Immature natural killer cell (primary cell): Measurements from ENCODE around the gene PTPRR. TPM values are rescaled to one million over a fixed set of nuclear protein-coding genes. Genes with fewer than 3 reads are reported as not detected.
"Not testable (repeated sequence)": the region's sequence is repeated elsewhere in the genome, so short reads cannot be mapped to it uniquely, and the experiment has no call there.

Experiments
- DNase-seq, 3 donors: peaks; one replicate each; pipeline ENCODE4 v3.0.0; 2022; ENCODE audit warnings: mixed read lengths in 1 of 3
- H3K27ac Mint-ChIP-seq, 6 donors: one replicate each; pipeline ENCODE4 v1.8.0; 2020; ENCODE audit warnings: mixed read lengths in 6 of 6, mild to moderate bottlenecking in 5 of 6, inconsistent platforms in 4 of 6, moderate library complexity in 3 of 6
- H3K27me3 Mint-ChIP-seq, 3 donors: one replicate each; pipeline ENCODE4 v1.8.0; 2020 to 2021; ENCODE audit warnings: low read depth in 3 of 3, mild to moderate bottlenecking in 3 of 3, mixed read lengths in 3 of 3, moderate library complexity in 3 of 3, inconsistent platforms in 1 of 3
- H3K36me3 Mint-ChIP-seq, 3 donors: one replicate each; pipeline ENCODE4 v1.8.0; 2020; ENCODE audit warnings: mixed read lengths in 3 of 3, inconsistent platforms in 2 of 3, mild to moderate bottlenecking in 2 of 3
- H3K4me1 Mint-ChIP-seq, 2 donors: one replicate each; pipeline ENCODE4 v1.8.0; 2020; ENCODE audit warnings: inconsistent platforms in 2 of 2, mild to moderate bottlenecking in 2 of 2, mixed read lengths in 2 of 2, moderate library complexity in 1 of 2
- H3K4me3 Mint-ChIP-seq, 5 donors: one replicate each; pipeline ENCODE4 v1.8.0; 2020; ENCODE audit warnings: mild to moderate bottlenecking in 5 of 5, mixed read lengths in 5 of 5, inconsistent platforms in 3 of 5, moderate library complexity in 3 of 5
- H3K9me3 Mint-ChIP-seq, 6 donors: one replicate each; pipeline ENCODE4 v1.8.0; 2020; ENCODE audit warnings: mild to moderate bottlenecking in 6 of 6, mixed read lengths in 6 of 6, inconsistent platforms in 4 of 6, moderate library complexity in 3 of 6
- polyA plus RNA-seq, 3 donors: library from polyadenylated mRNA; unstranded; fragments of 300-500 nt; fragmentation: Illumina TruSeq; gene quantifications; one replicate each; pipeline ENCODE4 v1.2.3, GENCODE V29; 2021

The PTPRR gene
- polyA plus RNA-seq, 3 donors from 2014 or later, result 2.7 to 7.8 (median 3.0) TPM

GRCh38 chr12:70822412-70822811 is 98.1 kb downstream of the PTPRR start:
- no peak for DNase-seq

GRCh38 chr12:70815971-70816391 is 104.6 kb downstream of the PTPRR start:
- Mint-ChIP-seq H3K27ac (no peak overlapping the region), H3K9me3 (peaks cover 0 to 4% (median under 1%) of the 10 kb centered on the region in 6 donors), H3K27me3 (peaks cover 0 to 6% (median 0%) of the 10 kb centered on the region in 3 donors), H3K36me3 (no peaks in the 10 kb centered on the region), H3K4me1 (no peaks in the 10 kb centered on the region), H3K4me3 (no peak overlapping the region)
- no peak for DNase-seq

More at GRCh38 chr12:70822412-70822811, 98.1 kb downstream of the PTPRR start:
- H3K4me1 Mint-ChIP-seq, result no peaks in the 10 kb centered on the region
- no peak overlapping the region for H3K4me3 Mint-ChIP-seq
- H3K27ac Mint-ChIP-seq, result no peak overlapping the region
- H3K27me3 Mint-ChIP-seq, result no peaks in the 10 kb centered on the region
- H3K36me3 Mint-ChIP-seq, result no peaks in the 10 kb centered on the region
- peaks cover 0 to 5% (median under 1%) of the 10 kb centered on the region in 6 donors for H3K9me3 Mint-ChIP-seq

GRCh38 chr12:70815056-70815455 is 105.5 kb downstream of the PTPRR start:
- H3K9me3 Mint-ChIP-seq, result peaks cover 0 to 4% (median under 1%) of the 10 kb centered on the region in 6 donors
- no peak overlapping the region for H3K27ac Mint-ChIP-seq
- H3K36me3 Mint-ChIP-seq, result no peaks in the 10 kb centered on the region
- no peak overlapping the region for H3K4me3 Mint-ChIP-seq
- peaks cover 0 to 6% (median 0%) of the 10 kb centered on the region in 3 donors for H3K27me3 Mint-ChIP-seq
- no peak for DNase-seq
- H3K4me1 Mint-ChIP-seq, result no peaks in the 10 kb centered on the region

DNA sequence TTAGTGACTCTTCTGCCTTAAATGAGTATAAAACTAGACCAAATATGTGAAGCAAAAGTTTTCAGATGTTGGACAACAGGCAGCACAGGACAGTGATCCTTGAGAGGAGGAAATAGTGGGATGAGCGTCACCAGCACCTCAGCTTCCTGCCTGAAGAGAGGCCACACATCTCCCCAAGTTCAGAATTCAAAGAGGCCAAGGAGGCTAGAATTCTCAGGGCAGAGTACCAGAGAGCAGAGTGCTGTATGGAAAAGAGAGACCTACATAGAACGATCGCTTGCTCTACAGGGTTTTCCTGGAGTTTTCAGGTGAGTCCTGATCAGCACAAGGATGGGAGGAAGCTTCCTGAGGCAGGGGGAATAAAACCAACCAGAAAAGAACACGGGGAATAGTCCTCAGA is 107.0 kb downstream of the PTPRR start:
- DNase-seq, result no peak
- H3K27ac Mint-ChIP-seq, result no peak overlapping the region
- no peaks in the 10 kb centered on the region for H3K4me1 Mint-ChIP-seq
- peaks cover 0 to 4% (median 3%) of the 10 kb centered on the region in 6 donors for H3K9me3 Mint-ChIP-seq
- no peak overlapping the region for H3K4me3 Mint-ChIP-seq
- H3K36me3 Mint-ChIP-seq, result no peaks in the 10 kb centered on the region
- H3K27me3 Mint-ChIP-seq, result peaks cover 0 to 6% (median 0%) of the 10 kb centered on the region in 3 donors

GRCh38 chr12:70812136-70812535 is 108.4 kb downstream of the PTPRR start:
- Mint-ChIP-seq H3K27ac (no peak overlapping the region), H3K36me3 (no peaks in the 10 kb centered on the region), H3K9me3 (peaks cover 2 to 9% (median 5%) of the 10 kb centered on the region in 6 donors), H3K27me3 (peaks cover 0 to 9% (median 0%) of the 10 kb centered on the region in 3 donors), H3K4me3 (no peak overlapping the region), H3K4me1 (no peaks in the 10 kb centered on the region)
- DNase-seq, result no peak

GRCh38 chr12:70809887-70810286 is 110.7 kb downstream of the PTPRR start:
- no peaks in the 10 kb centered on the region for H3K36me3 Mint-ChIP-seq
- H3K27me3 Mint-ChIP-seq, result peaks cover 0 to 9% (median 0%) of the 10 kb centered on the region in 3 donors

GRCh38 chr12:70807993-70808392 is 112.5 kb downstream of the PTPRR start:
- DNase-seq, H3K4me3 Mint-ChIP-seq, H3K36me3 Mint-ChIP-seq, H3K4me1 Mint-ChIP-seq, H3K9me3 Mint-ChIP-seq, H3K27me3 Mint-ChIP-seq, H3K27ac Mint-ChIP-seq: not testable (repeated sequence)

More at GRCh38 chr12:70809887-70810286, 110.7 kb downstream of the PTPRR start:
- Mint-ChIP-seq H3K4me1 (no peaks in the 10 kb centered on the region), H3K27ac (no peak overlapping the region), H3K9me3 (peaks cover 2 to 9% (median 5%) of the 10 kb centered on the region in 6 donors), H3K4me3 (no peak overlapping the region)
- DNase-seq, result no peak

DNA sequence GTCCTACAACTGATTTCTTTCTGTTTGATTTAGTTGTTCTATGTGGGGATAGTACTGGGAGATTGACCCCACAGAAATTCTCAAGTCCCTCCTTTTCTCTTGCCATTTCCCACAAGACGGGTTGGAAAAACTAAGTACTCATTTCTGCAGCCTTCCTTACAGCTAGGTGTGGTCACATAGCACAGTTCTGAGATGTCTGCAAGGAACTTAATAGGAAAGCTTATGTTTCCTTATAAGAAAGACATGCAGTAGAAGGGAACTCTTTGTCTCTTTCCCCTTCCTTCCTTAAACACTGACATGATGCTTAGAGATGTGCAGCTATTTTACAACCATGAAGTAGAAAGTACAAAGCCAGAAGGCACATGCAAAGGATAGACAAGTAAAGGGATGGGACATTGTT is 113.7 kb downstream of the PTPRR start:
- Mint-ChIP-seq H3K4me1 (no peaks in the 10 kb centered on the region), H3K36me3 (no peaks in the 10 kb centered on the region), H3K27ac (no peak overlapping the region), H3K4me3 (no peak overlapping the region), H3K9me3 (peaks cover 0 to 9% (median 4%) of the 10 kb centered on the region in 6 donors), H3K27me3 (peaks cover 0 to 5% (median 1%) of the 10 kb centered on the region in 3 donors)
- no peak for DNase-seq

DNA sequence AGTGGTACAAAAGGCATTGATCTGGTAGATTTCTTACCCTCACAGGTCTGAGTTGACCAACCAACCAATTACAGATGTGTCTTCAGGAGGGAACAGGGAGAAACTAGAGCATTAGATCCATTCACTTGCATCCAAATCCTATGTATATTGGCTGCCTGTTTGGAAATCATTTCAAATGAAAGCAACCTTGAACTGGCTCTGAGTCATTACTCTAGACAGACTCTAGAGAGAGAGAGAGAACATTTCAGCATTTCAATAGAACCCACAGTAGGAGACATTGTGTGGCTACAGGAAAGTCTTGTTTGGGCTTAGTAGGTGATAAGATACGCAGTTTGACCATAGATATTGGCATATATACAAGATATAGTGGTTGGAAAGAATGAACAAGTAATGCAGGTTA is 114.5 kb downstream of the PTPRR start:
- no peaks in the 10 kb centered on the region for H3K36me3 Mint-ChIP-seq
- no peak overlapping the region for H3K4me3 Mint-ChIP-seq
- DNase-seq, result no peak
- H3K27me3 Mint-ChIP-seq, result peaks cover 0 to 3% (median 1%) of the 10 kb centered on the region in 3 donors
- peaks cover 0 to 9% (median 4%) of the 10 kb centered on the region in 6 donors for H3K9me3 Mint-ChIP-seq
- H3K27ac Mint-ChIP-seq, result no peak overlapping the region
- H3K4me1 Mint-ChIP-seq, result no peaks in the 10 kb centered on the region

DNA sequence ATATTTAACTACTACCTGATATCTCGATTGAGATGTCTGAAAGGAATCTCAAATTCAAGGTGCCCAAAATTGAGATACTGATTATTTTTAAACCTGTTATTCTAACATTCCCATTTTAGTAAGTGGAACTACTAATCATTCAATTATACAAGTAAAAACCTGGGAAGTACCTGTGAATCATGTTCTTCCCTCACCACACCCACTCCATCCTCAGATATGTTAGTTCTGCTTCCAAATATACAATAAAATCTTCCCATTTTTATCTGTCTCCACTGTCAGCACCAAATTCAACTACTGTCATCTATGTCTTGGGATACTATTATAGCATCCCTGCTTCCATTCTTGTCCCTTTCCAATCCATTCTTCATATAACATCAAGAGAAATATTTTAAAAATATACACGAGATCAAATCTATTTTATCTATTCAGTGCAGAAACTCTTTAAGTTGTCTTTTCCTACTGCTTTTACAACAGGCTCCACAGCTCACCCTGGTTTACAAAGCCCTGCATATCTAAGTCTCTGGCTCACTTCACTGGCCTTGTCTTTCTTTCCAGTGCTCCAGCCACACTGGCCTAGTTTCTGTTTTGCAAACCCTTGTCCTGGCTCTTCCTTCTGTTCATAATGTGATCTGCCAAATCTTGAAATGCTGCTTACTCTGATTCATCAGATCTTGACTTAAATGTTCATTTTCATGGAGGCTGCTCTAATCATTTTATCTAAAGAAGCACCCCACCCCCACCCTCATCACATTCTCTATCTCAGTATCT is 122.3 kb downstream of the PTPRR start:
- H3K9me3 Mint-ChIP-seq, result peaks cover 0 to 2% (median 0%) of the 10 kb centered on the region in 6 donors
- peaks cover 2 to 5% (median 3%) of the 10 kb centered on the region in 3 donors for H3K27me3 Mint-ChIP-seq
- DNase-seq, result no peak
- H3K36me3 Mint-ChIP-seq, result no peaks in the 10 kb centered on the region
- H3K27ac Mint-ChIP-seq, result no peak overlapping the region
- no peaks in the 10 kb centered on the region for H3K4me1 Mint-ChIP-seq
- H3K4me3 Mint-ChIP-seq, result no peak overlapping the region

- H3K4me1 Mint-ChIP-seq, result no peaks in the 10 kb centered on the region
- peaks cover 2 to 5% (median 3%) of the 10 kb centered on the region in 3 donors for H3K27me3 Mint-ChIP-seq
- H3K27ac Mint-ChIP-seq, result no peak overlapping the region
- peaks cover 0 to 2% (median 0%) of the 10 kb centered on the region in 6 donors for H3K9me3 Mint-ChIP-seq
- DNase-seq, result no peak
- no peak overlapping the region for H3K4me3 Mint-ChIP-seq
- H3K36me3 Mint-ChIP-seq, result no peaks in the 10 kb centered on the region
Measured at GRCh38 chr12:70796989-70797388, 123.5 kb downstream of the PTPRR start.

- Mint-ChIP-seq H3K36me3 (no peaks in the 10 kb centered on the region), H3K4me1 (no peaks in the 10 kb centered on the region), H3K27ac (no peak overlapping the region), H3K4me3 (no peak overlapping the region), H3K27me3 (peaks cover 2 to 5% (median 3%) of the 10 kb centered on the region in 3 donors), H3K9me3 (peaks cover 0 to 2% (median 0%) of the 10 kb centered on the region in 6 donors)
- DNase-seq, result no peak
Measured at GRCh38 chr12:70795608-70796007, 124.9 kb downstream of the PTPRR start.

- H3K36me3 Mint-ChIP-seq, result peaks cover 0 to 3% (median 0%) of the 10 kb centered on the region in 3 donors
- DNase-seq, result no peak
- peaks cover 0 to 7% (median 2%) of the 10 kb centered on the region in 3 donors for H3K27me3 Mint-ChIP-seq
Measured at GRCh38 chr12:70794131-70794530, 126.4 kb downstream of the PTPRR start.

GRCh38 chr12:70788774-70789173 is 131.8 kb downstream of the PTPRR start:
- Mint-ChIP-seq H3K9me3 (peaks cover 0 to 3% (median 0%) of the 10 kb centered on the region in 6 donors), H3K4me1 (no peaks in the 10 kb centered on the region), H3K4me3 (no peak overlapping the region), H3K27ac (no peak overlapping the region), H3K36me3 (peaks cover 0 to 3% (median 0%) of the 10 kb centered on the region in 3 donors), H3K27me3 (peaks cover 0 to 2% (median 0%) of the 10 kb centered on the region in 3 donors)
- no peak for DNase-seq

More at GRCh38 chr12:70794131-70794530, 126.4 kb downstream of the PTPRR start:
- no peak overlapping the region for H3K4me3 Mint-ChIP-seq
- peaks cover 0 to 3% (median under 1%) of the 10 kb centered on the region in 6 donors for H3K9me3 Mint-ChIP-seq
- no peaks in the 10 kb centered on the region for H3K4me1 Mint-ChIP-seq
- no peak overlapping the region for H3K27ac Mint-ChIP-seq
